T-helper 2 cell (primary cell): ENCODE results near the gene LRRC17.
"Not testable (repeated sequence)": the region's sequence is repeated elsewhere in the genome, so short reads cannot be mapped to it uniquely, and the experiment has no call there.

Experiments
- DNase-seq, 5 experiments: peaks; one replicate each; pipeline versions ENCODE4 v3.0.0 to v3.0.0-alpha.2; 2012 to 2022

Gene LRRC17

DNA sequence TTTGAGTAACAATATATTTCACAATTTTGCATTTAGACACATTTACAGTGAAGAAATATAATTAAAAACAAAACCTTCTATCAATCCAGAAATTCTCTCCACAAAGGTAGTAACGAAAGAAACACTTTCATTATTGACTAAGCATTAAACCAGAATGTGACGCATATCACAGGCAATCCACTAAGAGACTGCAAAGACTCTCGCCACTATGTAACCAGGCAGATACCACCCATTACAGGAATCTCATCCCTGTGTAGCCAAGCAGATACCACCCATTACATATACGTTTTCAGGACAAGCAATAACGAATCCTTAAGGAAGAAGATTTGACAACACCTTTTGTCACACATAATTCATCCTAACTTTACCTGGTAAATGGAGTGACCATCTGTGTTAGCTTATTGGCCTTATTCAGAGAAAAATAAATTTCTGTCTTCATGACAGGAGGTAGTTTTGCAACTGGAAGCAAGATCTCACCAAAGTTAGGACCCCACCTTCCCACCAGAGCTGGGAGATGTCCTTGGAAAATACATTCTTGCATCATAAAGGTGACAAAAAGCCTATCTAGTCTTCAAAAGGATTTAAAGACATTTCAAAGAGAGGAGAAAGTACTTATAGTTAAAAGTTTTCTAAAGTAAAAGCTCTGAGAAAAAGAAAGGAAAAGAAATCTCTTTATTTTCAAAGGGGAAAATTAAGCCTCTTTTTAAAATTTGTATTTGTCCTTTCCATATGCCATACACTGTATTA, 30.8 kb downstream of the LRRC17 start:
- DNase-seq, result peak in 1 of 5 experiments; percentile 7

DNA sequence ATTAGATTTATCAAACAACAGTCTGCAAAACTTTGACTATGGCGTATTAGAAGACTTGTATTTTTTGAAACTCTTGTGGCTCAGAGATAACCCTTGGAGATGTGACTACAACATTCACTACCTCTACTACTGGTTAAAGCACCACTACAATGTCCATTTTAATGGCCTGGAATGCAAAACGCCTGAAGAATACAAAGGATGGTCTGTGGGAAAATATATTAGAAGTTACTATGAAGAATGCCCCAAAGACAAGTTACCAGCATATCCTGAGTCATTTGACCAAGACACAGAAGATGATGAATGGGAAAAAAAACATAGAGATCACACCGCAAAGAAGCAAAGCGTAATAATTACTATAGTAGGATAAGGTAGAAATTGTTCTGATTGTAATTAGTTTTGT, 31.4 kb downstream of the LRRC17 start:
- no peak for DNase-seq

DNA sequence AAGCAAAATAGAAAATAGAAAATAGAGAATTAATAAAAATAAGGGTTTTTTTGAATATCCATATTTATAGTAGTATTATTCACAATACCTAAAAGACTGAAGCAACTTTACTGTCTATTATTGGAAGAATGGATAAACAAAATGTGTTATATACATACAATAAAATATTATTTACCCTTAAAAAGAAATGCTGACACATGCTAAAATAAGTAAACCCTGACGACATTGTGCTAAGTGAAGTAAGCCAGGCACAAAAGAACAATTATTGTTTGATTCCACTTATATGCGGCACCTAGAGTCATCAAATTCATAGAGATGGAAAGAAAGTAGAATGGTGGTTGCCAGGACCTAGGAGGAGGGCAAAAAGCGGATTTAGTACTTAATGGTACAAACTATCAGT, 39.0 kb downstream of the LRRC17 start:
- DNase-seq, result no peak

DNA sequence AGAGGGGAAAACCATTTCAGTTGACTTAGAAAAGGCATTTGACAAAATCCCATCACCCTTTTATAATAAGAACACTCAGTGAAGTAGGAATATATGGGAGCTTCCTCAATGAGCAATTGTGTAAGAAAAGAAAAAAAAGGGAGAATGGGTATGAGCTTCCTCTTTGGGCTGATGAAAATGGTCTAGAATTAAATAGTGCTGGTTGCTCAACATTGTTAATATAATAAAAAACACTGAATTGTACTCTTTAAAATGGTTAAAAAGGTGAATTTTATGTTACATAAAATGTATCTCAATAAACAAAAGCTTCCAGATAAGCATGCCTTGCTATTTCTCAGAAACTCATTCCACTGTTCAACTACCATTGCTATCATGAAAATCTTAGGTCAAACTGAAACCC, 40.6 kb downstream of the LRRC17 start:
- no peak for DNase-seq

DNA sequence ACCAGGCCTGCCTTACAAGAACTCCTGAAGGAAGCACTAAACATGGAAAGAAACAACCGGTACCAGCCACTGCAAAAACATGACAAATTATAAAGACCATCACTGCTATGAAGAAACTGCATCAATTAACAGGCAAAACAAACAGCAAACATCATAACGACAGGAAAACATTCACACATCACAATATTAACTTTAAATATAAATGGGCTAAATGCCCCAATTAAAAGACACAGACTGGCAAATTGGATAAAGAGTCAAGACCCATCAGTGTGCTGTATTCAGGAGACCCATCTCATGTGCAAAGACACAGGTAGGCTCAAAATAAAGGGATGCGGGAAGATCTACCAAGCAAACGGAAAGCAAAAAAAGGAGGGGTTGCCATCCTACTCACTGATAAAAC, 41.6 kb downstream of the LRRC17 start:
- not testable (repeated sequence) for DNase-seq

DNA sequence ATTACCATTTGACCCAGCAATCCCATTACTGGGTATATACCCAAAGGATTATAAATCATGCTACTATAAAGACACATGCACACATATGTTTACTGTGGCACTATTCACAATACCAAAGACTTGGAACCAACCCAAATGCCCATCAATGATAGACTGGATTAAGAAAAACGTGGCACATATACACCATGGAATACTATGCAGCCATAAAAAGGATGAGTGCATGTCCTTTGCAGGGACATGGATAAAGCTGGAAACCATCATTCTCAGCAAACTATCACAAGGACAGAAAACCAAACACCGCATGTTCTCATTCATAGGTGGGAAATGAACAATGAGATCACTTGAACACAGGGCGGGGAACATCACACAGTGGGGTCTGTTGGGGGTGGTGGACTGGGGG, 45.2 kb downstream of the LRRC17 start:
- not testable (repeated sequence) for DNase-seq

DNA sequence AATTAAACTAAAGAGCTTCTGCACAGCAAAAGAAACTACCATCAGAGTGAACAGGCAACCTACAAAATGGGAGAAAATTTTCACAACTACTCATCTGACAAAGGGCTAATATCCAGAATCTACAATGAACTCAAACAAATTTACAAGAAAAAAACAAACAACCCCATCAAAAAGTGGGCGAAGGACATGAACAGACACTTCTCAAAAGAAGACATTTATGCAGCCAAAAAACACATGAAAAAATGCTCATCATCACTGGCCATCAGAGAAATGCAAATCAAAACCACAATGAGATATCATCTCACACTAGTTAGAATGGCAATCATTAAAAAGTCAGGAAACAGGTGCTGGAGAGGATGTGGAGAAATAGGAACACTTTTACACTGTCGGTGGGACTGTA, 49.2 kb downstream of the LRRC17 start:
- not testable (repeated sequence) for DNase-seq

DNA sequence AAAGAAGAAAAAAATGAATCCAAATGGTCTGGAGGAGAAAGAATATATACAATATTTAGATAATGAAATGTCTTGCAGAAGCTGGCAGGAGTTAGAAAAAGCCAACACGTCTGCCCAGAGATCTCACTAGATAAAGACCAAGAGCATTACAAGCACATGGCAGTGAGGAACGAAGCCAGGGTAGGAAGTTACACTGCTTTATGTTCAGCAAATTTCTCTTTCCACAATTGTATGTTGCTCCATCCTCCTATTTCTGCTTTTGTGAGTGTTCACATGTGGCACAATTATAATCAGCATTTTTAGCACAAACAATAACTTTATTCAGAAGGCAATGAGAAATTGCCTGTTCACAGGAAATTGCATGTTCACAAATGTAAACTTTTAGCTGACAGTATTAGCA, 53.7 kb downstream of the LRRC17 start:
- DNase-seq, result no peak

DNA sequence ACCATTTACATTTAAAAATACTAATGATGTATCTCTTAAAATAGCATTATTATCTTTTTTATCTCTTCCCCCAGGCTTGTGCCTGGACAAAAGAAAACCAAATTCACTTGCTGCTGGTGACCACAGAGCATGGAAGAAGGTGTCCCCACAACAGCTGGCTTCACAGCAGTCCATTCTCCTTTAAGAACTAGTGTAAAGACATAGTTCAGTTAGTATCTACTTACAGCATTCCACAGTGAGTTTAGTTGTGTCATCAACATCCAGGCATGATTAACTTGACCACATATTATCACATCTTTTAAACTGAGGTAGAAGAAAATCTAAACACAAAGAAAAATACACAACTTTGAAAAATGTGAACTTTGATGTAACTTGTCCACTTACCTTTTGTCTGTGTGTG, 55.0 kb downstream of the LRRC17 start:
- DNase-seq, result no peak

DNA sequence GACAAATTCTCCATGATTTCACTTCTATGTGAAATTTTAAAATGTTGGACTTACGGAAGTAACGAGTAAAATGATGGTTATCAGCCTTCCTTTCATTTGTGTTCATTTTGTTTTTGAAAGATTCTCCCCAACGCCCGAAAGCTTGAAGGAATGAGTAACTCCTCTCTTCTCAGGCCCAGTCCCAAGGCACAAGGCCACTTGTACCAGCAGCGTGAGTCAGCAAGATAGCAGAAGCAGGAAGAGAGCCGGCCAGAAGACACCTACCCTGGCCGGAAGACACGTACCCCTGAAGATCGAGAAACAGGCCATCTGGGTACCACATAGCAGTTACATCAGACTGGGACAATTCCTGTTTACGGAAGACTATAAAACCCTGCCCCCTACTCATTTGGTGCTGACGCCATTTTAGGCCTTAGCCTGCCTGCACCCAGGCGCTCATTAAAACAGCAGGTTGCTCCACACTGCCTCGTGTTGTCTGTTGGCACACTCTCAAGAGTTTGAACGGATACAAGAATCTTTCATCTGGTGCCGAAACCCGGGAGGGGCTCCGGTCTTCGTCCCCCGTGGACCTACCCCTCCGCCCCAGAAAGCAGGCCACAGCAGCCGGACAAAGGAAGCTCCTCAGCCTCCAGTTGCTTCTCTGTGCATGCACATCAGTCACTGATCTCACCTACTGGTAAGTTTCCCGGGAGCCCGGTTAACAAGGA, 60.4 kb downstream of the LRRC17 start:
- no peak for DNase-seq

DNA sequence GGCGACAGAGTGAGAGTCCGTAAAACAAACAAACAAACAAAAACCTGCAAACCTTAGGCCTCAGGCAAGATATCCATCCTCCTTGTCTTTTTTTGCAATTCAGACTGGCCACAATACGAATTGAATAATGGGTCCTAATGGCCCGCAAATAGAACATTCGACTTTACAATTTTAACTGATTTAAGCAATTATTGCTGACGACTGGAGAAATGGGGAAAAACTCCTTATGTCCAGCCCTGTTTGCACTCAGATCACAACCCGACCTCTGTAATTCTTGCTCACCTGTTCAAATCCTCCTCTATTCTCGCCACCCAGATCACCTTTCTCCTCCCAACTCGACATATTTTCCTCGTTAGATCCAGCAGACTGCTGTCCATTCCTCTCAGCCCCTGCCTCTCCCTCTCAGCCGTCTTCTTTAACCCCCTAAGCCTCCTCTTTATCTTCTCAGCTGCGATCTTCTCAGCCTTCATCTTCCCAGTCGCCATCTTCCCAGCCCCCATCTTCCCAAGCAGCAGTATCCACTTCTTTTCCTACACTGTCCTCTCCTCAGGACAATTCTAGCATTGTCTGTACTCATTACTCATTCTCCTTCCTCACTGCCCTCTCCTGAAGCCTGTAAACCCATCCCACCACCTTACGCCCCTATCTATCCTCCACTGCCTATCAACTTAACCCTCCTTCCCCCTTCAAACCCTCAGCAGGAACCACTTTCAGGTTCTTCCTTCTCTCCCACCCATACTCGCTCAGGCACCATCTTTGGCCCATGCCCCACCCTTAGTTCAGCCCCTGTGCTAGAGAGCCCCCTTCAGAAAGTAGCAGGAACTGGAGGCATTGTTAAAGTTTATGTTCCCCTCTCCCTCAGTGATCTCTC, 61.8 kb downstream of the LRRC17 start:
- peak in 1 of 5 experiments; percentile 8 for DNase-seq

DNA sequence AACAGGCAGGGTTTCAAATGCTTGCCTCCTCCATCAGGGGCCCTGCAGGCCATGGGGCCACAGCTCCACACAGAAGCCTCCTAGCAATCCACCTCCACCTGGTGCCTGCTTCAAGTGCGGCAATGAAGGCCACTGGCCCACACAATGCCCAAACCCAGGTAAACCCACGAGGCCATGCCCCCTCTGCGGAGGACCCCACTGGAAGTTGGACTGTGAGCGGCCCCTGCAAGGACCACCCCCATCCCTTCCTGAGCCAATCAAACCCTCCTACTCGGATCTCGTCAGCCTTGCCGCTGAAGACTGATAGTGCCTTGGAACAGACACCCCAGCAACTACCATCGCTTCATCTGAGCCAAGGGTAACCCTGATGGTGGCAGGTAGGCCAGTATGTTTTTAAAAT, 63.1 kb downstream of the LRRC17 start:
- DNase-seq, result no peak

DNA sequence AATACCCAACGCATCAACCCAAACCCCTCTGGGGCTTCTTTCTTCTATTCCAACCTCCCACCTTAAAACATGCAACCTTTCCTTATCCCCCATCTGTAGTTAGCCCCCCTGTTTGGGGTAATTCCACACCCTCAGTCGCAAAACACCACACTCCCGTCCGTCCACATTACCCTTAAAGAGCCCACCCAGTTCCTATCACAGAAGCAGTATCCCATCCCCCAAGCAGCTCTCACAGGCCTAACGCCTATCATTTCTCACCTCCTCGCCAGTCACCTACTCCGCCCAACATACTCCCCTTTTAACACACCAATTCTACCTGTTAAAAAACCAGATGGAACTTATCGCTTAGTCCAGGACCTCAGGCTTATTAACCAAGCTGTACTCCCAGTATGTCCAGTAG, 63.7 kb downstream of the LRRC17 start:
- DNase-seq, result no peak

DNA sequence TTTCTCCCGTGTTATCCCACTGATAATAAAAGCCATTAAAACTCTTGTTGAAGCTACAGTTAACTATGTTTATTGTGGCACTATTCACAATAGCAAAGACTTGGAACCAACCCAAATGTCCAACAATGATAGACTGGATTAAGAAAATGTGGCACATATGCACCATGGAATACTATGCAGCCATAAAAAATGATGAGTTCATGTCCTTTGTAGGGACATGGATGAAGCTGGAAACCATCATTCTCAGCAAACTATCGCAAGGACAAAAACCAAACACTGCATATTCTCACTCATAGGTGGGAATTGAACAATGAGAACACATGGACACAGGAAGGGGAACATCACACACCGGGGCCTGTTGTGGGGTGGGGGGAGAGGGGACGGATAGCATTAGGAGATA, 64.8 kb downstream of the LRRC17 start:
- not testable (repeated sequence) for DNase-seq

DNA sequence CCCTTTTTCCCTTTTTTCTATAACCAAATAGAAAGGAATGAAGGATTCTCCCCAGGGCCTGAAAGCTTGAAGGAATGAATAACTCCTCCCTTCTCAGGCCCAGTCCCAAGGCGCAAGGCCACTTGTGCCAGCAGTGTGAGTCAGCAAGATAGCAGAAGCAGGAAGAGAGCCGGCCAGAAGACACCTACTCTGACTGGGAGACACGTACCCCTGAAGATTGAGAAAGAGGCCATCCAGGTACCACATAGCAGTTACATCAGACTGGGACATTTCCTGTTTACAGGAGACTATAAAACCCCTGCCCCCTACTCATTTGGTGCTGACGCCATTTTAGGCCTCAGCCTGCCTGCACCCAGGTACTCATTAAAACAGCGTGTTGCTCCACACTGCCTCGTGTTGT, 65.5 kb downstream of the LRRC17 start:
- no peak for DNase-seq

DNA sequence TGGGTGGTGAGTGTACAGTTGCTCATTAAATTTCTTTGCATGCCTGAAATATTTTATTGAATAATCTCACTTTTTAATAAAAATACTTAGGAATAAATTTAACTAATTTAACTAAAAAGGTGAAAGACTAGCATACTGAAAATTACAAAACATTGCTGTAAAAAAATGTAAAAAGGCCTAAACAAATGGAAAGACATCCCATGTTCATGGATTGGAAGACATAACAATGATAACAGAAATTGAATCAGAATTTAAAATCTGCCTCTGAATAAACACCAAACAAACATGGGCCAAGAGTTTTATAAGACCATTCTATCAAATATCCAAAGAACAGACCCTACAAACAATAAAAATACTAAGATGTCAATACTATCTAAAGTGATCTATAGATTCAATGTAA, 66.9 kb downstream of the LRRC17 start:
- DNase-seq, result no peak

DNA sequence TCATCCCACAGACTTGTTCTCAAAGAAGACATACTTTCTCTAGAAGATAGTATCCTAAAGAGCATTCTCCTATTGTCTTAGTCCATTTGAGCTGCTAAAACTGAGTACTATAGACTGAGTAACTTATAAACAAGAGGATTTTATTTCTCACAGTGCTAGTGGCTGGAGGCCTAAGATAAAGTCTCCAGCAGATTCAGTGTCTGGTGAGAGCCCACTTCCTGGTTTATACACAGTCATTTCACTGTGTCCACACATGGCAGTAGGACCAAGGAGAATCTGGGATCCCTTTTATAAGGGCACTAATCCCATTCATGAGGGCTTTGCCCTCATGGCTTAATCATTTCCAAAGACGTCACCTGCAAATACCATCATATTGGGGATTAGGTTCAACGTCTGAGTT, 68.7 kb downstream of the LRRC17 start:
- no peak for DNase-seq

DNA sequence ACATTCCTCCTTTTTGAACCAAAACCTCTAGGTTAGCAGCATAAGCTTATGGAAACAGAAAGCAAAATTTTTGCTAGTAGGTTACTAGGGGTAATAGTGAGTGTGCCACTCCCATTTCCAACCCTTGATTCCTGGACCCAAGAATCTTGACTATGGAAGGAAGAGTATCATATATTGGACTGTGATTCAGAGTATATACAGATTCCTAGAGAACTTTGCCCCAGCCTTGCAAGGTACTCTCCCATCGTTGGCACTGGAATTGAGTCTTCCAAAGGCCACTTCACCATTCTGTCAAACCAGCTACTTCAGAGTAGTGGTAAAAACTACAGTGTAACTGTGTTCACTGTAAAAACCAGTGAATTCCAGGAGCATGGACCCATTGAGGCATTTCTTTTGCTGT, 69.4 kb downstream of the LRRC17 start:
- DNase-seq, result no peak

DNA sequence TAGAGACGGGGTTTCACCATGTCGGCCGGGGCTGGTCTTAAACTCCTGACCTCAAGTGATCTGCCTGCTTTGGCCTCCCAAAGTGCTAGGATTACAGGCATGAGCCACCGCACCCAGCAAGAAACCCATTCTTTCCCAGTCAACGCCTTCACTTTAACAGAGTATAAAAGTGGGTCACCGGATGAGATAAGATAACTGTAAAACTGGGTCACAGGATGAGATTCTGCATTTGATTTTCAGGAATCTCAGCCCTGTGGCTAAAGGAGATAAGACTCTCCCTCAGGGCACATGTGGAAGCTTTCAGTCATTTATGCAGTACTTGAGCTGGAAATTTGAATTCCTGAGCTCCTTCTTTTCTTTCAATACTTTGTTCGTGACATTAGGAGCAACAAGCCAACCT, 70.8 kb downstream of the LRRC17 start:
- no peak for DNase-seq

DNA sequence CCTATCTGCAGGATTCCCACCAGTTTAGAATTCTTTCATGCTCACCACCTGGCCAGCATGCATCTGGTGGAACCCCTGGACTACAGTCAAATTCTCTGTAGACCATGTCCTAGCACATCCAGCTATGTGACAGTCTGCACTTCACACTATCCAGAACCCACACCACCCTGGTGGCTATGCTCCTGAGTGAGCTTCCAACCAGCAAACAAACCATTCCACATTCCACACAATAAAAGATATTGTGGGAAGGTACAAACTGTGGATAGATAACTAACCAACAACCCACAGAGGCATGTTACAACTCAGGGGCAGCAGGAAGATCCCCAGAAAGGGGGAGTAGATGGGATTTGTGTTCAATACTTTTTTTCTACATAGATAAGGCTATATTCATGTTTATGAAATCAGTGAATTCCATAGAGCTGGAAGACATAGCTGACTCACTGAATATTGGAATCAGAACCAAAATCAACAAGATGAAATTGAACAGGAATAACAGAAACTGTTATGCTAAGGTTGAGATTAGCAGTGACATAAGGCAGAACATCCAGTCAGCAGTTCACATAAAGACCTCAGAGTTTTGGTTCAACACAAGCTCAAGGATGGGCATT, 72.5 kb downstream of the LRRC17 start:
- DNase-seq, result no peak

DNA sequence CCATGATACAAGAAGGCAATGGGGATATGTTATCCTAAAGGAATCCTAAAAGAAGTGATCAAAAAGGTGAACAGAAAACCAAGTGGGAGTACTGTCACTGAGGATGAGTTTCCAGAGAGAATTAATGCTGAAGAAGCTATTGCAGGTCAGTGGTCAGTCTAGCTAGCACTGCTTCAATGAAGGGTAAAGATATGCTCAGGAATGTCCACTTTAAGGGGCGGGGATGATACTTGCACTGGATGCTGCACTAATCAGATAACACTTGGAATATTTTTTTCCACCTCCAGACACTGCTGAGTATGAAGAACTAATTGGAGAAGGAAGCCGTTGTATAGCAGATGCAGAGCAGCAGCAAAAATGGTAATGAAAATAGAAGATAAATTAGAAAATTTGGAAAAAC, 75.3 kb downstream of the LRRC17 start:
- DNase-seq, result no peak

DNA sequence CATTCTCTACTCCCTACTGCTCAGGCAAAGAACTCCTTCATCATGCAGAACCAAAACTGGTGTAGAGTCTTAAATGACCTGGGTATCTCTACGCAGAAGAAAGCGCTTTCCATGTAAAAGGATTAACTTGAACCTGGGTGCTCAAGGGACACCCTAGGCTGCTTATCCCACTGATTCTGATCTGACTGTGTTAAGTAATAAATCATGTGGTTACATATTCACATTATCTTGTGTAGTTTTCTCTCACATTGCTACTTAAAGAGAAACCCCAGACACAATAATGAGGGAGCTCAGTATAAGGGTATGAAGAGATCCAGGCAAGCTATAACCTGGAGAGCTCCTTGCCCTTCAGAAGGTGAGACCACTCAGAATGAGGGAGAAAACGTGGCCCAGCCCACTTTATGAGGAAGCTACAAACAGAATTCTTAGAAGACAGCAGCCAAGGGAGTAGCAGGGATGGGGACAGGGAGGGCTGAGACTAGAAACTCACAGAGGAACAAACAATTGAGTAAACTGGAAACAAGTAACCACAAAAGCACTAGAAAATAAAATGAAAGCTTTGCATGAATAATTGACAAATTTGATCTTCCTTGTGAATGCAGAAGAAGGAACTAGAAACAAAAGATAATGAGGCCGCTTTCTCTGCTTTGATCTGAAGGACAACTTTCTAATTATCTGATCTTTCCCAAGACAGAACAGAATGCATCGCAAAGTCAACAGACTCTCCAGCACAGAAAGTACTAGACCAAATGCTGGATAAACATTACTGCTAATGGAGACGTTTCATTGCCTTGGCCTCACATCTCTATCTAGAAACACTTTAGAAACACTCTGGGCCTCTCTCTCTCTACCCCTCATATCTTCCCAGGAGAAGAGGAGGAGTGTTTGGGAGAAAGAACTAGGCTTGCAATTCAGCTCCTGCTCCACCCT, 76.1 kb downstream of the LRRC17 start:
- no peak for DNase-seq
